WTC11 (cell line): ENCODE data around the gene DIDO1. TPM values are rescaled to one million over a fixed set of nuclear protein-coding genes. Genes with fewer than 3 reads are reported as not detected.

Experiments used
- ATAC-seq: fragments of 200-7000 bp; cut with Tn5 transposase; 2 replicates; pipeline ENCODE4 v1.10.0; 2021; ENCODE audit warnings: mild to moderate bottlenecking, moderate library complexity
- CTCF ChIA-PET: fragments of 300-600 bp; sonication (Branson Sonifier 250); formaldehyde crosslinking; loops from one replicate; lab custom pipeline; 2021; ENCODE audit warnings: antibody characterized with exemption; lab: Charles Lee
- POLR2A ChIA-PET: fragments of 350-600 bp; sonication (Branson Sonifier 250); formaldehyde crosslinking; loops from one replicate; lab custom pipeline; 2021; ENCODE audit warnings: antibody characterized with exemption; lab: Charles Lee
- DNase-seq: peaks from one replicate; pipeline ENCODE4 v3.0.0; 2021; ENCODE audit warnings: low spot score
- H3K27ac Mint-ChIP-seq: 2 replicates; pipeline ENCODE4 v1.8.0; 2021; ENCODE audit warnings: mixed read lengths
- H3K27me3 Mint-ChIP-seq: 2 replicates; pipeline ENCODE4 v1.8.0; 2021; ENCODE audit warnings: low read depth, mild to moderate bottlenecking, moderate library complexity, mixed read lengths
- H3K36me3 Mint-ChIP-seq: 2 replicates; pipeline ENCODE4 v1.8.0; 2021; ENCODE audit warnings: mixed read lengths
- H3K4me1 Mint-ChIP-seq: 2 replicates; pipeline ENCODE4 v1.8.0; 2022; ENCODE audit warnings: mixed read lengths
- H3K4me3 Mint-ChIP-seq: 2 replicates; pipeline ENCODE4 v1.8.0; 2021; ENCODE audit warnings: mild to moderate bottlenecking, moderate library complexity, mixed read lengths
- H3K9me3 Mint-ChIP-seq: 2 replicates; pipeline ENCODE4 v1.8.0; 2021; ENCODE audit warnings: mixed read lengths
- ELF4 ChIP-seq: sonication (generic); formaldehyde crosslinking; IDR thresholded peaks from 2 replicates; pipeline ENCODE4 v1.8.1; 2022; ENCODE audit warnings: low read depth, mild to moderate bottlenecking, moderate library complexity, missing genetic modification reagents
- FOXJ3 ChIP-seq: sonication (generic); formaldehyde crosslinking; IDR thresholded peaks from 2 replicates; pipeline ENCODE4 v1.9.0; 2021; ENCODE audit warnings: missing genetic modification reagents, mild to moderate bottlenecking, borderline replicate concordance
- GABPB1 ChIP-seq: sonication (generic); formaldehyde crosslinking; IDR thresholded peaks from 2 replicates; pipeline ENCODE4 v1.8.1; 2023; ENCODE audit warnings: mild to moderate bottlenecking, missing genetic modification reagents
- NFE2L1 ChIP-seq: sonication (generic); formaldehyde crosslinking; IDR thresholded peaks from 2 replicates; pipeline ENCODE4 v1.8.1; 2023; ENCODE audit warnings: missing genetic modification reagents
- TP53 ChIP-seq: sonication (generic); formaldehyde crosslinking; IDR thresholded peaks from 2 replicates; pipeline ENCODE4 v1.8.1; 2023; ENCODE audit warnings: mild to moderate bottlenecking, missing genetic modification reagents
- ZNF121 ChIP-seq: sonication (generic); formaldehyde crosslinking; IDR thresholded peaks from 2 replicates; pipeline ENCODE4 v1.8.0; 2023; ENCODE audit warnings: missing genetic modification reagents
- ZNF219 ChIP-seq: sonication (generic); formaldehyde crosslinking; IDR thresholded peaks from 2 replicates; pipeline ENCODE4 v1.8.0; 2023; ENCODE audit warnings: missing genetic modification reagents, mild to moderate bottlenecking, borderline replicate concordance
- ZNF317 ChIP-seq: sonication (generic); formaldehyde crosslinking; IDR thresholded peaks from 2 replicates; pipeline ENCODE4 v1.8.1; 2023; ENCODE audit warnings: low read depth, mild to moderate bottlenecking, moderate library complexity, missing genetic modification reagents, borderline replicate concordance
- ZNF396 ChIP-seq: fragments of 250-450 bp; sonication (Bioruptor Pico); IDR thresholded peaks from 2 replicates; pipeline ENCODE4 v1.8.0; 2021; ENCODE audit warnings: mild to moderate bottlenecking, moderate library complexity, borderline replicate concordance
- total RNA-seq: library from RNA; stranded (reverse); gene quantifications from 3 replicates; pipeline ENCODE4 v1.2.3, GENCODE V29; 2021
- TF ChIP-seq, protein P1 (sequence below): sonication (generic); formaldehyde crosslinking; IDR thresholded peaks from 2 replicates; pipeline ENCODE4 v1.8.1; 2023; ENCODE audit warnings: mild to moderate bottlenecking, missing genetic modification reagents, moderate library complexity
- TF ChIP-seq, protein P2 (sequence below): sonication (generic); formaldehyde crosslinking; IDR thresholded peaks from 2 replicates; pipeline ENCODE4 v1.8.0; 2023; ENCODE audit warnings: mild to moderate bottlenecking, missing genetic modification reagents
- TF ChIP-seq, protein P3 (sequence below): fragments of 250-450 bp; sonication (Bioruptor Pico); IDR thresholded peaks from 2 replicates; pipeline ENCODE4 v1.9.0; 2021; ENCODE audit warnings: mild to moderate bottlenecking
- TF ChIP-seq, protein P4 (sequence below): sonication (generic); formaldehyde crosslinking; IDR thresholded peaks from 2 replicates; pipeline ENCODE4 v1.8.1; 2023; ENCODE audit warnings: mild to moderate bottlenecking, missing genetic modification reagents
- TF ChIP-seq, protein P5 (sequence below): sonication (generic); formaldehyde crosslinking; IDR thresholded peaks from 2 replicates; pipeline ENCODE4 v1.8.0; 2023; ENCODE audit warnings: missing genetic modification reagents
- TF ChIP-seq, protein P6 (sequence below): fragments of 250-450 bp; sonication (Bioruptor Pico); IDR thresholded peaks from 2 replicates; pipeline ENCODE4 v1.8.0; 2021; ENCODE audit warnings: mild to moderate bottlenecking
- TF ChIP-seq, protein P7 (sequence below): fragments of 200-600 bp; IDR thresholded peaks from 2 replicates; pipeline ENCODE4 v1.8.0; 2022; ENCODE audit warnings: antibody characterized with exemption
- TF ChIP-seq, protein P8 (sequence below): sonication (generic); formaldehyde crosslinking; IDR thresholded peaks from 2 replicates; pipeline ENCODE4 v1.8.1; 2022; ENCODE audit warnings: mild to moderate bottlenecking, moderate library complexity, missing genetic modification reagents

The DIDO1 gene
- total RNA-seq, 1 experiment from 2014 or later = 87.3 TPM

DNA sequence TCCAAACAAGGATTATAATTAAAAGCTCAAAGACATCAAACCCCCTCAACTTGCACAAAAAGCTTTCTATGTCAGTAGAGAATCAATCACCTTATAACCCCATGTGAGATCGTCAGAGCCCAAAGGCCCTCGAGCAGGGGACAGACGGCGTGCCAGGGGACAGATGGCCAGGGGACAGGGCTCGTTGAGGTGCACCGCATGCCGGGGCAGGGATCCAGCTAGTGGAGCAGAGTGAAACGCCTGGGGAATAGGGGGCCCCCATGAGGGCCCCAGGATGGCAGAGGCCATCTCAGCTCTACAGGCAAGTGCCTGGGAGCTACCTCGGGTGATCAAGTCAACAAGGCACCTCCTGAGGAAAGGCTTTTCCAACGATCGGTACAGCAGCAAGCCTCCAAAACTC is 28.6 kb downstream of the DIDO1 start (continued):
- TF ChIP-seq, protein P1, sequence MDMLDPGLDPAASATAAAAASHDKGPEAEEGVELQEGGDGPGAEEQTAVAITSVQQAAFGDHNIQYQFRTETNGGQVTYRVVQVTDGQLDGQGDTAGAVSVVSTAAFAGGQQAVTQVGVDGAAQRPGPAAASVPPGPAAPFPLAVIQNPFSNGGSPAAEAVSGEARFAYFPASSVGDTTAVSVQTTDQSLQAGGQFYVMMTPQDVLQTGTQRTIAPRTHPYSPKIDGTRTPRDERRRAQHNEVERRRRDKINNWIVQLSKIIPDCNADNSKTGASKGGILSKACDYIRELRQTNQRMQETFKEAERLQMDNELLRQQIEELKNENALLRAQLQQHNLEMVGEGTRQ (CRISPR knock-in tag) = no peak
- TF ChIP-seq FOXJ3 (CRISPR knock-in tag) (no peak), ZNF121 (CRISPR knock-in tag) (no peak)
- TF ChIP-seq, protein P2, sequence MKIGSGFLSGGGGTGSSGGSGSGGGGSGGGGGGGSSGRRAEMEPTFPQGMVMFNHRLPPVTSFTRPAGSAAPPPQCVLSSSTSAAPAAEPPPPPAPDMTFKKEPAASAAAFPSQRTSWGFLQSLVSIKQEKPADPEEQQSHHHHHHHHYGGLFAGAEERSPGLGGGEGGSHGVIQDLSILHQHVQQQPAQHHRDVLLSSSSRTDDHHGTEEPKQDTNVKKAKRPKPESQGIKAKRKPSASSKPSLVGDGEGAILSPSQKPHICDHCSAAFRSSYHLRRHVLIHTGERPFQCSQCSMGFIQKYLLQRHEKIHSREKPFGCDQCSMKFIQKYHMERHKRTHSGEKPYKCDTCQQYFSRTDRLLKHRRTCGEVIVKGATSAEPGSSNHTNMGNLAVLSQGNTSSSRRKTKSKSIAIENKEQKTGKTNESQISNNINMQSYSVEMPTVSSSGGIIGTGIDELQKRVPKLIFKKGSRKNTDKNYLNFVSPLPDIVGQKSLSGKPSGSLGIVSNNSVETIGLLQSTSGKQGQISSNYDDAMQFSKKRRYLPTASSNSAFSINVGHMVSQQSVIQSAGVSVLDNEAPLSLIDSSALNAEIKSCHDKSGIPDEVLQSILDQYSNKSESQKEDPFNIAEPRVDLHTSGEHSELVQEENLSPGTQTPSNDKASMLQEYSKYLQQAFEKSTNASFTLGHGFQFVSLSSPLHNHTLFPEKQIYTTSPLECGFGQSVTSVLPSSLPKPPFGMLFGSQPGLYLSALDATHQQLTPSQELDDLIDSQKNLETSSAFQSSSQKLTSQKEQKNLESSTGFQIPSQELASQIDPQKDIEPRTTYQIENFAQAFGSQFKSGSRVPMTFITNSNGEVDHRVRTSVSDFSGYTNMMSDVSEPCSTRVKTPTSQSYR (CRISPR knock-in tag) = no peak
- TF ChIP-seq, protein P3, sequence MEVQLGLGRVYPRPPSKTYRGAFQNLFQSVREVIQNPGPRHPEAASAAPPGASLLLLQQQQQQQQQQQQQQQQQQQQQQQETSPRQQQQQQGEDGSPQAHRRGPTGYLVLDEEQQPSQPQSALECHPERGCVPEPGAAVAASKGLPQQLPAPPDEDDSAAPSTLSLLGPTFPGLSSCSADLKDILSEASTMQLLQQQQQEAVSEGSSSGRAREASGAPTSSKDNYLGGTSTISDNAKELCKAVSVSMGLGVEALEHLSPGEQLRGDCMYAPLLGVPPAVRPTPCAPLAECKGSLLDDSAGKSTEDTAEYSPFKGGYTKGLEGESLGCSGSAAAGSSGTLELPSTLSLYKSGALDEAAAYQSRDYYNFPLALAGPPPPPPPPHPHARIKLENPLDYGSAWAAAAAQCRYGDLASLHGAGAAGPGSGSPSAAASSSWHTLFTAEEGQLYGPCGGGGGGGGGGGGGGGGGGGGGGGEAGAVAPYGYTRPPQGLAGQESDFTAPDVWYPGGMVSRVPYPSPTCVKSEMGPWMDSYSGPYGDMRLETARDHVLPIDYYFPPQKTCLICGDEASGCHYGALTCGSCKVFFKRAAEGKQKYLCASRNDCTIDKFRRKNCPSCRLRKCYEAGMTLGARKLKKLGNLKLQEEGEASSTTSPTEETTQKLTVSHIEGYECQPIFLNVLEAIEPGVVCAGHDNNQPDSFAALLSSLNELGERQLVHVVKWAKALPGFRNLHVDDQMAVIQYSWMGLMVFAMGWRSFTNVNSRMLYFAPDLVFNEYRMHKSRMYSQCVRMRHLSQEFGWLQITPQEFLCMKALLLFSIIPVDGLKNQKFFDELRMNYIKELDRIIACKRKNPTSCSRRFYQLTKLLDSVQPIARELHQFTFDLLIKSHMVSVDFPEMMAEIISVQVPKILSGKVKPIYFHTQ (CRISPR knock-in tag) = no peak

DNA sequence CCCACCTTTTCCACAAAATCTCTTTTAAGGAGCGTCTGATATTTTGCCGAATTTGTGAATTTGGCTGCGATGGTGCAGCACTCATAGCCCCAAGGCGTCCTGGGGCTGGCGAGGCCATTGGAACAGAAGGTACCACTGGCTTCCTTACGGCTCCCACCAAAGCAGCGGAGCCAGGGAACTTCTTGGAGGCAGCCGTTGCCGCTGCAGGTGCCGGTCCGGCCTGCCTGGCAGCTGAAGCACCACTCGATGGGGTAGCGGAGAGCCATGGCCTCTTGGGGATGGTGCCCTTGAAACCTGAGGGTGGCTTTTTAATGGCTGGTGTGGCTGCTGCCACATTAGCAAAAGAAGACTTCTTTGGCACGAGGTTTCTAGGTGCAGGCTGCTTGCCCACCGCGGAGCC is 29.8 kb downstream of the DIDO1 start:
- ATAC-seq = no peak
- H3K36me3 Mint-ChIP-seq = peaks cover 56% of the 10 kb centered on the region
- H3K9me3 Mint-ChIP-seq = no peaks in the 10 kb centered on the region
- TF ChIP-seq ZNF317 (no peak), GABPB1 (no peak), TP53 (CRISPR knock-in tag) (no peak), ZNF219 (no peak), NFE2L1 (no peak), ZNF396 (CRISPR knock-in tag) (no peak), ELF4 (CRISPR knock-in tag) (no peak)
- TF ChIP-seq, protein P4, sequence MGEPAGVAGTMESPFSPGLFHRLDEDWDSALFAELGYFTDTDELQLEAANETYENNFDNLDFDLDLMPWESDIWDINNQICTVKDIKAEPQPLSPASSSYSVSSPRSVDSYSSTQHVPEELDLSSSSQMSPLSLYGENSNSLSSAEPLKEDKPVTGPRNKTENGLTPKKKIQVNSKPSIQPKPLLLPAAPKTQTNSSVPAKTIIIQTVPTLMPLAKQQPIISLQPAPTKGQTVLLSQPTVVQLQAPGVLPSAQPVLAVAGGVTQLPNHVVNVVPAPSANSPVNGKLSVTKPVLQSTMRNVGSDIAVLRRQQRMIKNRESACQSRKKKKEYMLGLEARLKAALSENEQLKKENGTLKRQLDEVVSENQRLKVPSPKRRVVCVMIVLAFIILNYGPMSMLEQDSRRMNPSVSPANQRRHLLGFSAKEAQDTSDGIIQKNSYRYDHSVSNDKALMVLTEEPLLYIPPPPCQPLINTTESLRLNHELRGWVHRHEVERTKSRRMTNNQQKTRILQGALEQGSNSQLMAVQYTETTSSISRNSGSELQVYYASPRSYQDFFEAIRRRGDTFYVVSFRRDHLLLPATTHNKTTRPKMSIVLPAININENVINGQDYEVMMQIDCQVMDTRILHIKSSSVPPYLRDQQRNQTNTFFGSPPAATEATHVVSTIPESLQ (CRISPR knock-in tag) = no peak
- TF ChIP-seq, protein P5, sequence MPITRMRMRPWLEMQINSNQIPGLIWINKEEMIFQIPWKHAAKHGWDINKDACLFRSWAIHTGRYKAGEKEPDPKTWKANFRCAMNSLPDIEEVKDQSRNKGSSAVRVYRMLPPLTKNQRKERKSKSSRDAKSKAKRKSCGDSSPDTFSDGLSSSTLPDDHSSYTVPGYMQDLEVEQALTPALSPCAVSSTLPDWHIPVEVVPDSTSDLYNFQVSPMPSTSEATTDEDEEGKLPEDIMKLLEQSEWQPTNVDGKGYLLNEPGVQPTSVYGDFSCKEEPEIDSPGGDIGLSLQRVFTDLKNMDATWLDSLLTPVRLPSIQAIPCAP (CRISPR knock-in tag) = no peak
- TF ChIP-seq, protein P6, sequence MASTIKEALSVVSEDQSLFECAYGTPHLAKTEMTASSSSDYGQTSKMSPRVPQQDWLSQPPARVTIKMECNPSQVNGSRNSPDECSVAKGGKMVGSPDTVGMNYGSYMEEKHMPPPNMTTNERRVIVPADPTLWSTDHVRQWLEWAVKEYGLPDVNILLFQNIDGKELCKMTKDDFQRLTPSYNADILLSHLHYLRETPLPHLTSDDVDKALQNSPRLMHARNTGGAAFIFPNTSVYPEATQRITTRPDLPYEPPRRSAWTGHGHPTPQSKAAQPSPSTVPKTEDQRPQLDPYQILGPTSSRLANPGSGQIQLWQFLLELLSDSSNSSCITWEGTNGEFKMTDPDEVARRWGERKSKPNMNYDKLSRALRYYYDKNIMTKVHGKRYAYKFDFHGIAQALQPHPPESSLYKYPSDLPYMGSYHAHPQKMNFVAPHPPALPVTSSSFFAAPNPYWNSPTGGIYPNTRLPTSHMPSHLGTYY (CRISPR knock-in tag) = no peak
- TF ChIP-seq, protein P7, sequence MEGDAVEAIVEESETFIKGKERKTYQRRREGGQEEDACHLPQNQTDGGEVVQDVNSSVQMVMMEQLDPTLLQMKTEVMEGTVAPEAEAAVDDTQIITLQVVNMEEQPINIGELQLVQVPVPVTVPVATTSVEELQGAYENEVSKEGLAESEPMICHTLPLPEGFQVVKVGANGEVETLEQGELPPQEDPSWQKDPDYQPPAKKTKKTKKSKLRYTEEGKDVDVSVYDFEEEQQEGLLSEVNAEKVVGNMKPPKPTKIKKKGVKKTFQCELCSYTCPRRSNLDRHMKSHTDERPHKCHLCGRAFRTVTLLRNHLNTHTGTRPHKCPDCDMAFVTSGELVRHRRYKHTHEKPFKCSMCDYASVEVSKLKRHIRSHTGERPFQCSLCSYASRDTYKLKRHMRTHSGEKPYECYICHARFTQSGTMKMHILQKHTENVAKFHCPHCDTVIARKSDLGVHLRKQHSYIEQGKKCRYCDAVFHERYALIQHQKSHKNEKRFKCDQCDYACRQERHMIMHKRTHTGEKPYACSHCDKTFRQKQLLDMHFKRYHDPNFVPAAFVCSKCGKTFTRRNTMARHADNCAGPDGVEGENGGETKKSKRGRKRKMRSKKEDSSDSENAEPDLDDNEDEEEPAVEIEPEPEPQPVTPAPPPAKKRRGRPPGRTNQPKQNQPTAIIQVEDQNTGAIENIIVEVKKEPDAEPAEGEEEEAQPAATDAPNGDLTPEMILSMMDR = no peak
- TF ChIP-seq, protein P8, sequence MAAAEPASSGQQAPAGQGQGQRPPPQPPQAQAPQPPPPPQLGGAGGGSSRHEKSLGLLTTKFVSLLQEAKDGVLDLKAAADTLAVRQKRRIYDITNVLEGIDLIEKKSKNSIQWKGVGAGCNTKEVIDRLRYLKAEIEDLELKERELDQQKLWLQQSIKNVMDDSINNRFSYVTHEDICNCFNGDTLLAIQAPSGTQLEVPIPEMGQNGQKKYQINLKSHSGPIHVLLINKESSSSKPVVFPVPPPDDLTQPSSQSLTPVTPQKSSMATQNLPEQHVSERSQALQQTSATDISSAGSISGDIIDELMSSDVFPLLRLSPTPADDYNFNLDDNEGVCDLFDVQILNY = no peak
- H3K27me3 Mint-ChIP-seq = no peaks in the 10 kb centered on the region; the same call in 1 of the 2 replicates
- H3K27ac Mint-ChIP-seq = peak overlapping the region; percentile 94; the same call in 1 of the 2 replicates
- peaks cover 37% of the 10 kb centered on the region for H3K4me1 Mint-ChIP-seq
- POLR2A ChIA-PET = no interaction called here
- CTCF ChIA-PET = no interaction called here
- no peak overlapping the region for H3K4me3 Mint-ChIP-seq
- no peak for DNase-seq
